Parathyroid adenoma (tissue), 2 donors: ENCODE measurements around the gene NANOGP8.

Experiments
- H2AFZ ChIP-seq: fragments of 300-600 bp; sonication (generic); one replicate; pipeline ENCODE4 v1.7.0; 2017; ENCODE audit warnings: antibody characterized with exemption, mild to moderate bottlenecking
- H3K27ac ChIP-seq: fragments of 300-600 bp; sonication (generic); one replicate; pipeline ENCODE4 v1.7.0; 2017
- H3K27me3 ChIP-seq: fragments of 300-600 bp; sonication (generic); one replicate; pipeline ENCODE4 v1.7.0; 2017; ENCODE audit warnings: low read length; ENCODE audit not compliant: control insufficient read depth, insufficient read depth
- H3K36me3 ChIP-seq: fragments of 300-600 bp; sonication (generic); one replicate; pipeline ENCODE4 v1.7.0; 2017; ENCODE audit warnings: low read length; ENCODE audit not compliant: control insufficient read depth, insufficient read depth
- H3K4me1 ChIP-seq: fragments of 300-600 bp; sonication (generic); one replicate; pipeline ENCODE4 v1.7.0; 2017; ENCODE audit warnings: control low read depth
- H3K4me2 ChIP-seq: fragments of 300-600 bp; sonication (generic); one replicate; pipeline ENCODE4 v1.7.0; 2017; ENCODE audit warnings: low read length
- H3K4me3 ChIP-seq: fragments of 300-600 bp; sonication (generic); one replicate; pipeline ENCODE4 v1.7.0; 2017; ENCODE audit warnings: low read depth, low read length
- H3K79me2 ChIP-seq: fragments of 300-600 bp; sonication (generic); one replicate; pipeline ENCODE4 v1.7.0; 2017; ENCODE audit warnings: control low read depth
- H3K9ac ChIP-seq: fragments of 300-600 bp; sonication (generic); one replicate; pipeline ENCODE4 v1.7.0; 2017; ENCODE audit warnings: mild to moderate bottlenecking
- H3K9me3 ChIP-seq: fragments of 300-600 bp; sonication (generic); one replicate; pipeline ENCODE4 v1.7.0; 2017; ENCODE audit warnings: low read length; ENCODE audit not compliant: control insufficient read depth
- TF ChIP-seq, protein P1 (sequence below): fragments of 300-600 bp; sonication (generic); IDR thresholded peaks from one replicate; pipeline ENCODE4 v1.7.0; 2017; ENCODE audit warnings: antibody characterized with exemption, mild to moderate bottlenecking
- donor health status: primary hyperparathyroidism.

The NANOGP8 gene

GRCh38 chr15:35118960-35119359 is 33.9 kb upstream of the NANOGP8 start:
- H3K4me1 ChIP-seq = no peaks in the 10 kb centered on the region
- H3K27ac ChIP-seq = no peak overlapping the region
- no peaks in the 10 kb centered on the region for H3K27me3 ChIP-seq
- H3K36me3 ChIP-seq = no peaks in the 10 kb centered on the region
- H2AFZ ChIP-seq = no peak overlapping the region
- no peaks in the 10 kb centered on the region for H3K79me2 ChIP-seq
- TF ChIP-seq, protein P1, sequence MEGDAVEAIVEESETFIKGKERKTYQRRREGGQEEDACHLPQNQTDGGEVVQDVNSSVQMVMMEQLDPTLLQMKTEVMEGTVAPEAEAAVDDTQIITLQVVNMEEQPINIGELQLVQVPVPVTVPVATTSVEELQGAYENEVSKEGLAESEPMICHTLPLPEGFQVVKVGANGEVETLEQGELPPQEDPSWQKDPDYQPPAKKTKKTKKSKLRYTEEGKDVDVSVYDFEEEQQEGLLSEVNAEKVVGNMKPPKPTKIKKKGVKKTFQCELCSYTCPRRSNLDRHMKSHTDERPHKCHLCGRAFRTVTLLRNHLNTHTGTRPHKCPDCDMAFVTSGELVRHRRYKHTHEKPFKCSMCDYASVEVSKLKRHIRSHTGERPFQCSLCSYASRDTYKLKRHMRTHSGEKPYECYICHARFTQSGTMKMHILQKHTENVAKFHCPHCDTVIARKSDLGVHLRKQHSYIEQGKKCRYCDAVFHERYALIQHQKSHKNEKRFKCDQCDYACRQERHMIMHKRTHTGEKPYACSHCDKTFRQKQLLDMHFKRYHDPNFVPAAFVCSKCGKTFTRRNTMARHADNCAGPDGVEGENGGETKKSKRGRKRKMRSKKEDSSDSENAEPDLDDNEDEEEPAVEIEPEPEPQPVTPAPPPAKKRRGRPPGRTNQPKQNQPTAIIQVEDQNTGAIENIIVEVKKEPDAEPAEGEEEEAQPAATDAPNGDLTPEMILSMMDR = no peak
- H3K9ac ChIP-seq = no peak overlapping the region
- H3K9me3 ChIP-seq = no peaks in the 10 kb centered on the region
- no peak overlapping the region for H3K4me3 ChIP-seq
- no peak overlapping the region for H3K4me2 ChIP-seq

DNA sequence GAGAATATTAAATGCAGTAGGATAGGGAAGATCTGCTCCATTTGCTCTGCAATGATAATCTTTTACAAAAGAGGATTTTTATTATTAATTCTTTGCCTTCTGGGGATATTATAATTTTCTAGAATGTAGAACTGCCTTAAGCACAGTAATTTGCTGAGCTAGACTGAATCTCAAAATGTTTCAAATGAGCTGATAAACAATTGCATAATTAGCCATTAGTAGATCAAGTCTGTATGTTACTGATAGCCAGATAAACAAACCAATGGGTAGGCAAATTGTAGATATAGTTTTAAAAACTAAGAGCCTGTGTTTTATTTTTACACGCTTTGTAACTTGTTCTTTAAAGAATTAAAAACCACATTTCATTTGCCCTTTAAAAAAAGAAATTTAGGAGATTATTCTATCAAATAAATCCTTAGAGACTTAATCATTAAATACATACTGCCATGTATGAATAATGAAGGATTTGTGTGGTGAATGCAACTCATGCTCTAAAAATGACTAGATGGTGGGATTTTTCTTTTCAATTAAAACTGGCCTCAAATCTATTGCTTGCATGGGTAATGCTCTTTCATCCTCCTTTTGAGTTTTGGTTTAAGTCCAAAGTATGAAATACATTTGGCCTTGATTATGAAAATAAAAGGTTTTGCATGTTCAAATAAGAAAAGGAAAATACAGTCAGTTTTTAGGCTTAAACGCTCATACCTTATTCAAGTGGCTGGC is 32.6 kb upstream of the NANOGP8 start:
- Histone ChIP-seq H3K9me3 (no peaks in the 10 kb centered on the region), H3K27me3 (no peaks in the 10 kb centered on the region), H3K27ac (no peak overlapping the region), H3K36me3 (no peaks in the 10 kb centered on the region), H3K9ac (no peak overlapping the region), H3K4me1 (no peaks in the 10 kb centered on the region), H3K79me2 (no peaks in the 10 kb centered on the region), H3K4me2 (no peak overlapping the region), H2AFZ (no peak overlapping the region), H3K4me3 (no peak overlapping the region)
- TF ChIP-seq, protein P1 = no peak

DNA sequence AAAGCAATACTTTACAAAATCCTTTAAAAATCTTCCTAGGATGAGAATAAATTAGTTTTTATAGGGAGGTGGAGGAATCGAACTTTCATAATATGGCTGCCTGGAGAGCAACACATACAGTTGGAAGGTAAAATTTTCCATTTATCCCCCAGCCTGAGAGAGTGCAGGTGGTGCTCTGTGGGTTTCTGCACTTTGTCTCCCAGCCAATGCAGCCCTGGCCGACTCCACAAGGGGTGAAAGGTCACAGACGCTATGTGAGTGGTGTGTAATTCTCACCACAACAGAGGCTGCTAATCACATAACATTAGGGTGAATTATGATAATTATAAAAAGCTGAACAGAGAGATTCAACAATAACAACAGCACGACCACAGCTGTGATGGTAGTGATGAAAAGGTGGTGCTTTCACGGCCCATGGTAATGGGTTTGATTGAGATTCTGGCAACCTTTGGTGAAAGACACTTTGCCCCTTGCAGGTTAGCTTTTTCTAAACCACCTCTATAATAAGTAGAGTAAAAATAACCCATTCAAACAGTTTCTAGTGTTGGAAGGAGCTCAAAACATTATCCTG is 30.1 kb upstream of the NANOGP8 start:
- H3K9ac ChIP-seq = no peak overlapping the region
- H3K9me3 ChIP-seq = no peaks in the 10 kb centered on the region
- no peak overlapping the region for H3K4me2 ChIP-seq
- H3K27me3 ChIP-seq = no peaks in the 10 kb centered on the region
- TF ChIP-seq, protein P1 = no peak
- no peak overlapping the region for H3K4me3 ChIP-seq
- H3K79me2 ChIP-seq = no peaks in the 10 kb centered on the region
- H2AFZ ChIP-seq = no peak overlapping the region
- no peaks in the 10 kb centered on the region for H3K4me1 ChIP-seq
- no peak overlapping the region for H3K27ac ChIP-seq
- no peaks in the 10 kb centered on the region for H3K36me3 ChIP-seq

DNA sequence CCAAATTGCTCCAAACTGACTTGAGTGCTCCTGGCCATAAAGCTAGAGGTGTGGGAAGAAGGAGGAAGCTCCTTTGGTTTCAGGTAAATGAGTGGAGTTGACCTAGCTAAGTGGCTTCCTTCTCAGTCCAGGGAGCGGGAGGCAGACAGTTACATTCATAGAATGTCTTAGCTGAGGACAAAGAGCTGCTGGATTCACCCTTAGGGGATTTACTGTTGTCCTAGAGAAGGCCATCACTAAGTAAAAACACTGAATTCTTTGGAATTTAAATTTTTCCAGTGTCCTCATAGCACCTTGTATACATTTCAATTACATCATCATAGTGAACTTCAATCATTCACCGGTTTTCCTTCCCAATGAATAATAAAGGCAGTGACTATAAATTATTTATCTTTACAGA is 27.3 kb upstream of the NANOGP8 start:
- Histone ChIP-seq H3K9ac (no peak overlapping the region), H2AFZ (no peak overlapping the region), H3K4me1 (no peaks in the 10 kb centered on the region), H3K4me3 (no peak overlapping the region), H3K9me3 (no peaks in the 10 kb centered on the region), H3K27me3 (no peaks in the 10 kb centered on the region), H3K36me3 (no peaks in the 10 kb centered on the region), H3K27ac (no peak overlapping the region), H3K4me2 (no peak overlapping the region), H3K79me2 (no peaks in the 10 kb centered on the region)
- TF ChIP-seq, protein P1 = no peak

DNA sequence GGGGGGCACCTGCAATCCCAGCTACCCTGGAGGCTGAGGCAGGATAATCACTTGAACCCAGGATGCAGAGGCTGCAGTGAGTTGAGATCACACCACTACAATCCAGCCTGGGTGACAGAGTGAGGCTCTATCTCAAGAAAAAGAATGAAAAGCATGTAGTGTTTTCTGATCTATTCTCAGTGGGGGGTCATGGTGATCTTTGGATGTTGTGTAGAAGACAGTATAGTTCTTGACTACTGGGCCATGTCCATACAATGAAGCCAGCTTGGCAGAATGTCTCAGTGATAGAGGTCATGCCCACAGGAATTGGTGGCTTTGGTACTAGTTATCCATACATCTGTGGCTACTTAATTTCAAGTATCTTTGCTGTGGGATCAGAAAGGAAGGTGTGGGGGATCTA is 26.8 kb upstream of the NANOGP8 start:
- Histone ChIP-seq H3K27ac (no peak overlapping the region), H3K4me2 (no peak overlapping the region), H3K4me1 (no peaks in the 10 kb centered on the region), H3K36me3 (no peaks in the 10 kb centered on the region), H3K4me3 (no peak overlapping the region), H3K27me3 (no peaks in the 10 kb centered on the region), H3K79me2 (no peaks in the 10 kb centered on the region), H3K9me3 (no peaks in the 10 kb centered on the region), H3K9ac (no peak overlapping the region), H2AFZ (no peak overlapping the region)
- TF ChIP-seq, protein P1 = no peak
